RCC 7860 (cell line): ENCODE measurements around the gene THSD7B.
A peak's percentile ranks its signal among the peaks of the same experiment; 100 is the strongest.

Experiments
- DNase-seq: peaks from one replicate; pipeline ENCODE4 v3.0.0-alpha.2; 2015; ENCODE audit warnings: low spot score
- FAIRE-seq: peaks from 2 replicates; lab custom pipeline; 2012; peaks lifted over from hg19 to GRCh38; lab: Jason Lieb, UNC

Gene THSD7B

GRCh38 chr2:136798766-136799165 is 33.4 kb downstream of the THSD7B start:
- no peak for FAIRE-seq
- no peak for DNase-seq

GRCh38 chr2:136801661-136802060 is 36.3 kb downstream of the THSD7B start:
- DNase-seq (no peak), FAIRE-seq (no peak)

GRCh38 chr2:136809998-136810397 is 44.7 kb downstream of the THSD7B start:
- DNase-seq, result no peak
- FAIRE-seq, result no peak

GRCh38 chr2:136818839-136819238 is 53.5 kb downstream of the THSD7B start:
- FAIRE-seq, result no peak
- DNase-seq, result no peak

GRCh38 chr2:136823291-136823690 is 57.9 kb downstream of the THSD7B start:
- DNase-seq (no peak), FAIRE-seq (no peak)

- DNase-seq (no peak), FAIRE-seq (no peak)
These were observed 62.8 kb downstream of the THSD7B start for GRCh38 chr2:136828162-136828561.

GRCh38 chr2:136828774-136829173 is 63.4 kb downstream of the THSD7B start:
- DNase-seq (no peak), FAIRE-seq (no peak)

GRCh38 chr2:136844546-136844945 is 79.2 kb downstream of the THSD7B start:
- FAIRE-seq, result no peak
- no peak for DNase-seq

- no peak for DNase-seq
- FAIRE-seq, result no peak
These were observed 93.3 kb downstream of the THSD7B start for GRCh38 chr2:136858656-136859055.

- no peak for DNase-seq
These were observed 95.2 kb downstream of the THSD7B start for GRCh38 chr2:136860443-136860958.

GRCh38 chr2:136863468-136863867 is 98.1 kb downstream of the THSD7B start:
- FAIRE-seq, result no peak
- no peak for DNase-seq

More at GRCh38 chr2:136860443-136860958, 95.2 kb downstream of the THSD7B start:
- no peak for FAIRE-seq

GRCh38 chr2:136863874-136864273 is 98.5 kb downstream of the THSD7B start:
- FAIRE-seq, result no peak

GRCh38 chr2:136871424-136871823 is 106.1 kb downstream of the THSD7B start:
- no peak for DNase-seq
- FAIRE-seq, result no peak

More at GRCh38 chr2:136863874-136864273, 98.5 kb downstream of the THSD7B start:
- DNase-seq, result no peak

GRCh38 chr2:136874258-136874657 is 108.9 kb downstream of the THSD7B start:
- FAIRE-seq (peak; percentile 53), DNase-seq (no peak)

GRCh38 chr2:136891100-136891499 is 125.8 kb downstream of the THSD7B start:
- DNase-seq (no peak), FAIRE-seq (no peak)

GRCh38 chr2:136894007-136894634 is 128.8 kb downstream of the THSD7B start:
- FAIRE-seq, result no peak
- DNase-seq, result no peak

GRCh38 chr2:136901732-136902131 is 136.4 kb downstream of the THSD7B start:
- DNase-seq (no peak), FAIRE-seq (no peak)

GRCh38 chr2:136905779-136906178 is 140.4 kb downstream of the THSD7B start:
- DNase-seq (no peak), FAIRE-seq (no peak)

GRCh38 chr2:136909777-136910176 is 144.4 kb downstream of the THSD7B start:
- FAIRE-seq (peak; percentile 65), DNase-seq (peak; percentile 53)

GRCh38 chr2:136916131-136916530 is 150.8 kb downstream of the THSD7B start:
- FAIRE-seq (peak; percentile 39), DNase-seq (peak; percentile 49)

- DNase-seq, result no peak
- no peak for FAIRE-seq
These were observed 152.1 kb downstream of the THSD7B start for GRCh38 chr2:136917411-136917881.

GRCh38 chr2:136919682-136920081 is 154.3 kb downstream of the THSD7B start:
- FAIRE-seq (no peak), DNase-seq (no peak)
